Esophagus muscularis mucosa (tissue), 4 donors: ENCODE data around the gene P2RY2. TPM values are rescaled to one million over a fixed set of nuclear protein-coding genes. Genes with fewer than 3 reads are reported as not detected.

Experiments used
- DNase-seq: peaks from one replicate; pipeline ENCODE4 v3.0.0-alpha.2; 2017; ENCODE audit errors: extremely low spot score
- H3K27ac ChIP-seq, 4 donors: fragments of 200-600 bp; sonication (generic); replicated peaks in 1 of 4; 1 replicate in 3 of 4; 2 replicates in 1 of 4; pipeline ENCODE4 v1.5.1; 2016 to 2019; ENCODE audit warnings: mild to moderate bottlenecking in 1 of 4
- H3K27me3 ChIP-seq, 4 donors: fragments of 200-600 bp; sonication (generic); one replicate each; pipeline versions ENCODE4 v1.5.1 to v1.6.0; 2016 to 2019
- H3K36me3 ChIP-seq, 4 donors: fragments of 200-600 bp; sonication (generic); one replicate each; pipeline ENCODE4 v1.5.1; 2016 to 2019
- H3K4me1 ChIP-seq, 4 donors: fragments of 200-600 bp; sonication (generic); one replicate each; pipeline ENCODE4 v1.5.1; 2016 to 2019
- H3K4me3 ChIP-seq, 4 donors: fragments of 200-600 bp; sonication (generic); 1 replicate in 2 of 4; 2 replicates in 2 of 4; pipeline ENCODE4 v1.5.1; 2016 to 2019; ENCODE audit warnings: mild to moderate bottlenecking in 4 of 4, moderate library complexity in 1 of 4
- H3K9me3 ChIP-seq, 4 donors: fragments of 200-600 bp; sonication (generic); 1 replicate in 3 of 4; 2 replicates in 1 of 4; pipeline ENCODE4 v1.5.1; 2016 to 2019
- EP300 ChIP-seq: sonication (generic); formaldehyde crosslinking; IDR thresholded peaks from one replicate; pipeline ENCODE4 v1.6.1; 2017; ENCODE audit warnings: antibody characterized with exemption
- POLR2A ChIP-seq: fragments of 450-650 bp; IDR thresholded peaks from one replicate; pipeline ENCODE4 v1.6.1; 2017; ENCODE audit warnings: antibody characterized with exemption, moderate library complexity, mild to moderate bottlenecking, low read depth
- POLR2AphosphoS5 ChIP-seq, 2 donors: sonication (generic); formaldehyde crosslinking; IDR thresholded peaks; one replicate each; pipeline ENCODE4 v1.6.1; 2017; ENCODE audit warnings: antibody characterized with exemption in 2 of 2
- WGBS: methylation state at CpG from one replicate; pipeline ENCODE4 v1.1.5; 2018; 5-methylcytosine and 5-hydroxymethylcytosine counted together
- intact Hi-C: fragments of 100-400 bp; cut with DNase I; formaldehyde crosslinking; loops from one replicate; pipeline ENCODE4 v1.15.1; 2023
- total RNA-seq, 4 donors: library from RNA; depleted of rRNA; stranded (reverse); fragments of >200 nt; gene quantifications; one replicate each; pipeline versions ENCODE4 v1.1.0 to v1.2.1, GENCODE V29; 2016
- TF ChIP-seq, protein P1 (sequence below), 3 experiments: fragments of 200-600 bp in 2 of 3; fragments of 450-650 bp in 1 of 3; sonication (generic) in 2 of 3; IDR thresholded peaks; one replicate each; pipeline ENCODE4 v1.5.1; 2017 to 2019; ENCODE audit warnings: antibody characterized with exemption in 3 of 3, mild to moderate bottlenecking in 2 of 3, moderate library complexity in 1 of 3

Gene P2RY2
- total RNA-seq, 4 donors from 2014 or later: 0.32 to 0.83 (median 0.52) TPM; not detected in 1

GRCh38 chr11:73187854-73188253 is 30.2 kb upstream of the P2RY2 start:
- Histone ChIP-seq H3K9me3 (no peaks in the 10 kb centered on the region), H3K4me1 (peaks cover 10 to 20% (median 12%) of the 10 kb centered on the region in 4 donors), H3K36me3 (no peaks in the 10 kb centered on the region), H3K4me3 (no peak overlapping the region), H3K27me3 (peaks cover 0 to 5% (median 0%) of the 10 kb centered on the region in 4 donors), H3K27ac (no peak overlapping the region)
- intact Hi-C loops: loop anchor here (10.0 kb wide), 1 partner anchor 207 kb away; no protein-coding TSS in a partner anchor
- 88% methylated on average over 1 of the region's 1 CpG for WGBS
- no peak for DNase-seq
- TF ChIP-seq POLR2A (no peak), POLR2AphosphoS5 (IDR thresholded peaks at IDR 0.05) (no peak), EP300 (no peak)
- TF ChIP-seq, protein P1, sequence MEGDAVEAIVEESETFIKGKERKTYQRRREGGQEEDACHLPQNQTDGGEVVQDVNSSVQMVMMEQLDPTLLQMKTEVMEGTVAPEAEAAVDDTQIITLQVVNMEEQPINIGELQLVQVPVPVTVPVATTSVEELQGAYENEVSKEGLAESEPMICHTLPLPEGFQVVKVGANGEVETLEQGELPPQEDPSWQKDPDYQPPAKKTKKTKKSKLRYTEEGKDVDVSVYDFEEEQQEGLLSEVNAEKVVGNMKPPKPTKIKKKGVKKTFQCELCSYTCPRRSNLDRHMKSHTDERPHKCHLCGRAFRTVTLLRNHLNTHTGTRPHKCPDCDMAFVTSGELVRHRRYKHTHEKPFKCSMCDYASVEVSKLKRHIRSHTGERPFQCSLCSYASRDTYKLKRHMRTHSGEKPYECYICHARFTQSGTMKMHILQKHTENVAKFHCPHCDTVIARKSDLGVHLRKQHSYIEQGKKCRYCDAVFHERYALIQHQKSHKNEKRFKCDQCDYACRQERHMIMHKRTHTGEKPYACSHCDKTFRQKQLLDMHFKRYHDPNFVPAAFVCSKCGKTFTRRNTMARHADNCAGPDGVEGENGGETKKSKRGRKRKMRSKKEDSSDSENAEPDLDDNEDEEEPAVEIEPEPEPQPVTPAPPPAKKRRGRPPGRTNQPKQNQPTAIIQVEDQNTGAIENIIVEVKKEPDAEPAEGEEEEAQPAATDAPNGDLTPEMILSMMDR (IDR thresholded peaks at IDR 0.05): no peak

GRCh38 chr11:73188301-73188700 is 29.8 kb upstream of the P2RY2 start:
- peaks cover 0 to 5% (median 0%) of the 10 kb centered on the region in 4 donors for H3K27me3 ChIP-seq
- H3K36me3 ChIP-seq: no peaks in the 10 kb centered on the region
- H3K27ac ChIP-seq: no peak overlapping the region
- WGBS: 69% methylated on average over 3 of the region's 4 CpGs
- TF ChIP-seq POLR2A: no peak
- no peak for TF ChIP-seq POLR2AphosphoS5 (IDR thresholded peaks at IDR 0.05)
- TF ChIP-seq EP300: no peak
- TF ChIP-seq, protein P1 (IDR thresholded peaks at IDR 0.05): no peak
- DNase-seq: no peak
- intact Hi-C loops: loop anchor here (10.0 kb wide), 1 partner anchor 206 kb away; no protein-coding TSS in a partner anchor
- peaks cover 10 to 20% (median 12%) of the 10 kb centered on the region in 4 donors for H3K4me1 ChIP-seq
- no peaks in the 10 kb centered on the region for H3K9me3 ChIP-seq
- no peak overlapping the region for H3K4me3 ChIP-seq

- WGBS: 57% methylated on average over 8 of the region's 8 CpGs
- Histone ChIP-seq H3K27ac (no peak overlapping the region), H3K36me3 (no peaks in the 10 kb centered on the region), H3K4me3 (no peak overlapping the region), H3K4me1 (peaks cover 10 to 20% (median 12%) of the 10 kb centered on the region in 4 donors), H3K9me3 (no peaks in the 10 kb centered on the region), H3K27me3 (peaks cover 0 to 5% (median 0%) of the 10 kb centered on the region in 4 donors)
- intact Hi-C loops: loop anchor here (10.0 kb wide), 1 partner anchor 205 kb away; no protein-coding TSS in a partner anchor
- DNase-seq: no peak
- no peak for TF ChIP-seq POLR2A
- TF ChIP-seq EP300: no peak
- TF ChIP-seq, protein P1 (IDR thresholded peaks at IDR 0.05): no peak
- TF ChIP-seq POLR2AphosphoS5 (IDR thresholded peaks at IDR 0.05): no peak
Measured at GRCh38 chr11:73189315-73189714, 28.8 kb upstream of the P2RY2 start.

- Histone ChIP-seq H3K36me3 (no peaks in the 10 kb centered on the region), H3K27me3 (peaks cover 0 to 5% (median 0%) of the 10 kb centered on the region in 4 donors), H3K4me1 (peaks cover 10 to 20% (median 12%) of the 10 kb centered on the region in 4 donors), H3K9me3 (no peaks in the 10 kb centered on the region), H3K27ac (no peak overlapping the region), H3K4me3 (no peak overlapping the region)
- intact Hi-C loops: loop anchor here (10.0 kb wide), 1 partner anchor 205 kb away; no protein-coding TSS in a partner anchor
- DNase-seq: no peak
- WGBS: 71% methylated on average over 5 of the region's 5 CpGs
- TF ChIP-seq POLR2AphosphoS5 (IDR thresholded peaks at IDR 0.05) (no peak), EP300 (no peak), POLR2A (no peak)
- TF ChIP-seq, protein P1 (IDR thresholded peaks at IDR 0.05): no peak
Measured at GRCh38 chr11:73189723-73190556, 28.1 kb upstream of the P2RY2 start.
